MCF 10A (cell line): ENCODE data around the gene EYA3. TPM values are rescaled to one million over a fixed set of nuclear protein-coding genes. Genes with fewer than 3 reads are reported as not detected.

ENCODE experiments used
- BruUV-seq: library from RNA; stranded (reverse); fragments of 400-500 nt; replicated peaks from 2 replicates; lab custom pipeline; 2021; lab: Mats Ljungman, UMichigan
- CTCF ChIA-PET: fragments of 300-600 bp; sonication (Branson Sonifier 250); formaldehyde crosslinking; extraction: SDS; loops from one replicate; lab custom pipeline; 2021; ENCODE audit warnings: antibody characterized with exemption, inconsistent platforms; lab: Yijun Ruan, JAX
- POLR2A ChIA-PET: fragments of 300-600, 350-650 bp; sonication (Branson Sonifier 250); formaldehyde crosslinking; extraction: SDS; loops from one replicate; lab custom pipeline; 2020; ENCODE audit warnings: antibody characterized with exemption, inconsistent platforms; lab: Yijun Ruan, JAX
- DNase-seq: peaks from one replicate; pipeline ENCODE4 v3.0.0-alpha.2; 2018; ENCODE audit not compliant: unreplicated experiment
- H3K27ac Mint-ChIP-seq: one replicate; pipeline ENCODE4 v1.8.0; 2022; ENCODE audit warnings: mild to moderate bottlenecking, low read depth, mixed read lengths; ENCODE audit not compliant: unreplicated experiment
- H3K27me3 Mint-ChIP-seq: one replicate; pipeline ENCODE4 v1.8.0; 2022; ENCODE audit warnings: mixed read lengths; ENCODE audit not compliant: insufficient read depth, unreplicated experiment
- H3K36me3 Mint-ChIP-seq: one replicate; pipeline ENCODE4 v1.8.0; 2022; ENCODE audit warnings: mild to moderate bottlenecking, moderate library complexity, mixed read lengths; ENCODE audit not compliant: insufficient read depth, unreplicated experiment
- H3K4me1 Mint-ChIP-seq: one replicate; pipeline ENCODE4 v1.8.0; 2022; ENCODE audit warnings: mixed read lengths; ENCODE audit not compliant: insufficient read depth, unreplicated experiment
- H3K4me3 Mint-ChIP-seq: one replicate; pipeline ENCODE4 v1.8.0; 2022; ENCODE audit warnings: mild to moderate bottlenecking, moderate library complexity, mixed read lengths; ENCODE audit not compliant: unreplicated experiment
- H3K9me3 Mint-ChIP-seq: one replicate; pipeline ENCODE4 v1.8.0; 2022; ENCODE audit warnings: mixed read lengths; ENCODE audit not compliant: unreplicated experiment
- intact Hi-C: fragments of 100-400 bp; cut with micrococcal nuclease; formaldehyde crosslinking; loops from 2 replicates; pipeline ENCODE4 v1.14.1; 2022
- total RNA-seq: library from RNA; stranded (reverse); gene quantifications from 2 replicates; pipeline ENCODE4 v1.2.3, GENCODE V29; 2022
- TF ChIP-seq, protein P1 (sequence below): fragments of 200-600 bp; IDR thresholded peaks from one replicate; pipeline ENCODE4 v1.8.0; 2022; ENCODE audit warnings: antibody characterized with exemption, mild to moderate bottlenecking; ENCODE audit not compliant: unreplicated experiment

Gene EYA3
- total RNA-seq, 1 experiment from 2014 or later = 14.4 TPM

- Mint-ChIP-seq H3K4me1 (peaks cover 26% of the 10 kb centered on the region), H3K36me3 (peaks cover 5% of the 10 kb centered on the region), H3K27ac (peak overlapping the region; percentile 98), H3K4me3 (peak overlapping the region; percentile 97), H3K9me3 (no peaks in the 10 kb centered on the region), H3K27me3 (no peaks in the 10 kb centered on the region)
- ChIA-PET CTCF (interaction anchor here (0.5 to 10.1 kb wide), 6 partner anchors 25 to 124 kb away, joined by 3 to 123 read pairs (median 3); no protein-coding TSS in a partner anchor), POLR2A (interaction anchor here (0.6 to 4.8 kb wide), 32 partner anchors 9 to 421 kb away, joined by 3 to 78 read pairs (median 6); partner anchors contain the start of genes ATP5IF1 and MED18)
- intact Hi-C loops = loop anchor here (2.0 kb wide), 1 partner anchor 51 kb away; no protein-coding TSS in a partner anchor
- DNase-seq = peak; percentile 47
- no TSS peak for BruUV-seq
- TF ChIP-seq, protein P1, sequence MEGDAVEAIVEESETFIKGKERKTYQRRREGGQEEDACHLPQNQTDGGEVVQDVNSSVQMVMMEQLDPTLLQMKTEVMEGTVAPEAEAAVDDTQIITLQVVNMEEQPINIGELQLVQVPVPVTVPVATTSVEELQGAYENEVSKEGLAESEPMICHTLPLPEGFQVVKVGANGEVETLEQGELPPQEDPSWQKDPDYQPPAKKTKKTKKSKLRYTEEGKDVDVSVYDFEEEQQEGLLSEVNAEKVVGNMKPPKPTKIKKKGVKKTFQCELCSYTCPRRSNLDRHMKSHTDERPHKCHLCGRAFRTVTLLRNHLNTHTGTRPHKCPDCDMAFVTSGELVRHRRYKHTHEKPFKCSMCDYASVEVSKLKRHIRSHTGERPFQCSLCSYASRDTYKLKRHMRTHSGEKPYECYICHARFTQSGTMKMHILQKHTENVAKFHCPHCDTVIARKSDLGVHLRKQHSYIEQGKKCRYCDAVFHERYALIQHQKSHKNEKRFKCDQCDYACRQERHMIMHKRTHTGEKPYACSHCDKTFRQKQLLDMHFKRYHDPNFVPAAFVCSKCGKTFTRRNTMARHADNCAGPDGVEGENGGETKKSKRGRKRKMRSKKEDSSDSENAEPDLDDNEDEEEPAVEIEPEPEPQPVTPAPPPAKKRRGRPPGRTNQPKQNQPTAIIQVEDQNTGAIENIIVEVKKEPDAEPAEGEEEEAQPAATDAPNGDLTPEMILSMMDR = no peak
Measured at GRCh38 chr1:28087614-28088167, 719 bp downstream of the EYA3 start.

DNA sequence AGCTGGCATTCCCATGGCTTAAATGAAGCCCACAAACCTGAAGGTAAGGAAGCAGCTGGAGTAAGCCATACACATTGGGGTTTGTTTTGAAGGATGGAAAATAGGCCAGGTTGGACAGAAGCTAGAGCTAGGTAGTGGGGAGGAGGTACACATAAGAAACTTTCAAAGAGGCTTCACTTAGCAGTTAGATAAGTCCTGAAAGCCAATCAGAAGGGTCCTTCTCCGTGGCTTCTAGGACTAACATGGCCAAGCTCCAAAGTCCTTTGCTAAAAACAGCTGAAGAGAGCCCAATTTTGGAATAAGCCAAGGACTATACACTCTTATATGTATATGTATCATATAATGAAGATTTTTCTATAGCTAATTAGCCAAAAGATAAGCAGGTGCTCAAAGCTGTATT, 1.8 kb downstream of the EYA3 start:
- TF ChIP-seq, protein P1 = no peak
- Mint-ChIP-seq H3K4me3 (peak overlapping the region; percentile 97), H3K4me1 (peaks cover 26% of the 10 kb centered on the region), H3K27me3 (no peaks in the 10 kb centered on the region), H3K9me3 (no peaks in the 10 kb centered on the region), H3K27ac (peak overlapping the region; percentile 98), H3K36me3 (peaks cover 5% of the 10 kb centered on the region)
- ChIA-PET POLR2A (interaction anchor here (0.7 to 4.8 kb wide), 10 partner anchors 10 to 304 kb away, joined by 3 to 78 read pairs (median 4); no protein-coding TSS in a partner anchor), CTCF (interaction anchor here (0.6 to 1.6 kb wide), 6 partner anchors 18 to 365 kb away, joined by 3 to 4 read pairs (median 3); no protein-coding TSS in a partner anchor)
- intact Hi-C loops = no loop called here
- BruUV-seq = no TSS peak
- no peak for DNase-seq

- TF ChIP-seq, protein P1 = no peak
- Mint-ChIP-seq H3K27ac (no peak overlapping the region), H3K4me1 (peaks cover 21% of the 10 kb centered on the region), H3K9me3 (no peaks in the 10 kb centered on the region), H3K36me3 (peaks cover 5% of the 10 kb centered on the region), H3K4me3 (no peak overlapping the region), H3K27me3 (no peaks in the 10 kb centered on the region)
- intact Hi-C loops = no loop called here
- BruUV-seq = no TSS peak
- CTCF ChIA-PET = interaction anchor here (0.5 to 0.7 kb wide), 2 partner anchors 19 to 85 kb away, joined by 4 read pairs; no protein-coding TSS in a partner anchor
- DNase-seq = no peak
- POLR2A ChIA-PET = interaction anchor here (1.4 to 4.8 kb wide), 3 partner anchors 19 to 147 kb away, joined by 3 to 78 read pairs (median 5); no protein-coding TSS in a partner anchor
Measured at GRCh38 chr1:28085129-28085528, 3.3 kb downstream of the EYA3 start.

- ChIA-PET CTCF (interaction anchor here (0.8 kb wide), 1 partner anchor 68 kb away, joined by 4 read pairs; no protein-coding TSS in a partner anchor), POLR2A (interaction anchor here (0.6 to 1.6 kb wide), 6 partner anchors 15 to 163 kb away, joined by 3 to 6 read pairs (median 4); no protein-coding TSS in a partner anchor)
Measured at GRCh38 chr1:28083876-28084275, 4.5 kb downstream of the EYA3 start.

More at GRCh38 chr1:28083876-28084275, 4.5 kb downstream of the EYA3 start:
- no peak for DNase-seq
- peaks cover 11% of the 10 kb centered on the region for H3K36me3 Mint-ChIP-seq
- no peaks in the 10 kb centered on the region for H3K9me3 Mint-ChIP-seq
- no TSS peak for BruUV-seq
- H3K27me3 Mint-ChIP-seq = no peaks in the 10 kb centered on the region
- no peak overlapping the region for H3K27ac Mint-ChIP-seq
- TF ChIP-seq, protein P1 = no peak
- no peak overlapping the region for H3K4me3 Mint-ChIP-seq
- intact Hi-C loops = loop anchor here (2.0 kb wide), 1 partner anchor 17 kb away; no protein-coding TSS in a partner anchor
- H3K4me1 Mint-ChIP-seq = peaks cover 29% of the 10 kb centered on the region
